Esophagus squamous epithelium (tissue), 4 donors: ENCODE data around the gene TAF11L11. TPM values are rescaled to one million over a fixed set of nuclear protein-coding genes. Genes with fewer than 3 reads are reported as not detected.

Experiments used
- small RNA-seq, 4 donors: library from RNA; depleted of rRNA; stranded (forward); fragments of <200 nt; gene quantifications; one replicate each; pipeline ENCODE3, GENCODE V24; 2016
- total RNA-seq, 4 donors: library from RNA; depleted of rRNA; stranded (reverse); fragments of >200 nt; gene quantifications; one replicate each; pipeline ENCODE4 v1.1.0, GENCODE V29; 2016

Gene TAF11L11
- total RNA-seq, 4 donors from 2014 or later = not detected

Small RNA genes lying within 50 kb of the gene (small RNA-seq; reads per million reads assigned to genes)
- gene AC233724.1 (0 reads per million in 4 donors), gene AC233724.2 (0 to 0.15 (median 0) reads per million in 4 donors), gene AC233724.3 (0 reads per million in 4 donors), gene AC233724.4 (0 reads per million in 4 donors), gene AC233724.6 (0 reads per million in 4 donors), gene AC233724.7 (0 reads per million in 4 donors)

Other genes starting within 250 kb of the TAF11L11 start
- gene TAF11L2, start 106.0 kb upstream of the TAF11L11 start, total RNA-seq = not detected
- not detected for gene TAF11L3, start 85.8 kb upstream of the TAF11L11 start, total RNA-seq
- gene TAF11L4, start 82.4 kb upstream of the TAF11L11 start, total RNA-seq = not detected
- gene TAF11L5, start 78.9 kb upstream of the TAF11L11 start, total RNA-seq = not detected
- not detected for gene TAF11L6, start 75.5 kb upstream of the TAF11L11 start, total RNA-seq
- not detected for gene TAF11L7, start 18.4 kb upstream of the TAF11L11 start, total RNA-seq
- gene TAF11L8, start 13.2 kb upstream of the TAF11L11 start, total RNA-seq = not detected
- gene TAF11L9, start 9.8 kb upstream of the TAF11L11 start, total RNA-seq = not detected
- not detected for gene TAF11L10, start 6.4 kb upstream of the TAF11L11 start, total RNA-seq
- gene TAF11L12, start 6.2 kb downstream of the TAF11L11 start, total RNA-seq = not detected
- not detected for gene TAF11L13, start 27.9 kb downstream of the TAF11L11 start, total RNA-seq
- not detected for gene TAF11L14, start 30.3 kb downstream of the TAF11L11 start, total RNA-seq